Skeletal muscle tissue (tissue), 4 donors: ENCODE results near the gene PEX5L. TPM values are rescaled to one million over a fixed set of nuclear protein-coding genes. Genes with fewer than 3 reads are reported as not detected.
"Not testable (repeated sequence)": the region's sequence is repeated elsewhere in the genome, so short reads cannot be mapped to it uniquely, and the experiment has no call there.

Experiments used
- H3K27ac ChIP-seq: one replicate; pipeline ENCODE4 v1.7.0; 2013; ENCODE audit warnings: mild to moderate bottlenecking, low read depth, low read length, inconsistent platforms
- H3K27me3 ChIP-seq, 3 donors: one replicate each; pipeline ENCODE4 v1.7.0; 2013; ENCODE audit warnings: low read length in 3 of 3; ENCODE audit not compliant: control insufficient read depth in 3 of 3, insufficient read depth in 3 of 3
- H3K36me3 ChIP-seq, 3 donors: one replicate each; pipeline ENCODE4 v1.7.0; 2013; ENCODE audit warnings: low read length in 3 of 3; ENCODE audit not compliant: control insufficient read depth in 3 of 3, insufficient read depth in 3 of 3
- H3K4me1 ChIP-seq, 3 donors: one replicate each; pipeline ENCODE4 v1.7.0; 2013; ENCODE audit warnings: low read length in 3 of 3, mild to moderate bottlenecking in 3 of 3; ENCODE audit not compliant: control insufficient read depth in 3 of 3, insufficient read depth in 3 of 3
- H3K4me3 ChIP-seq, 3 donors: one replicate each; pipeline ENCODE4 v1.7.0; 2013; ENCODE audit warnings: low read length in 3 of 3
- H3K9ac ChIP-seq, 3 donors: one replicate each; pipeline ENCODE4 v1.7.0; 2013; ENCODE audit warnings: low read length in 3 of 3, mild to moderate bottlenecking in 3 of 3, moderate library complexity in 2 of 3, low read depth in 1 of 3
- H3K9me3 ChIP-seq, 3 donors: one replicate each; pipeline ENCODE4 v1.7.0; 2013; ENCODE audit warnings: low read length in 3 of 3; ENCODE audit not compliant: control insufficient read depth in 3 of 3
- total RNA-seq: library from RNA; depleted of rRNA; stranded (reverse); fragments of >200 nt; gene quantifications from one replicate; pipeline ENCODE4 v1.2.3, GENCODE V29; 2014
- donor health status: Osteomylitis.

The PEX5L gene
- total RNA-seq, 1 donor from 2014 or later, result not detected

DNA sequence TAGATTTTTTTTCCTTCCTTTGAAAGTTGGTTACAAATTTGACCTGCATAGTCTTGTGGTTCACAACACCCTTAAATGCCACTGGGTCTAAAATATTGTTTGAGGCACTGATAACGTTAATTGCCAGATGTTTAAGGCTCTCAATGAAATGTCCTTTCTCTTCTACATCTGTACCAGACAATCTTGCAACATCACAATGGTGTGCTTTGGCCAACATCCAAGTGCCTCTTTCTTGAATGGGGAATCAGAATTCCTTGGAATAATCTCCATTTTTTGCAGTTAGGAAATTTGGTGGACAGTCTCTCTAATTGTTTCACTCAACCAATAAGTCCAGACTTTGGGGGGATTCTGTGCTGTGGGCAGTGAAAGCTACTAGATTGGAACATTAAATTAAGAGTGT, 26.0 kb upstream of the PEX5L start:
- Histone ChIP-seq H3K9me3 (no peaks in the 10 kb centered on the region), H3K27ac (no peak overlapping the region), H3K36me3 (no peaks in the 10 kb centered on the region), H3K27me3 (no peaks in the 10 kb centered on the region), H3K4me3 (no peak overlapping the region), H3K4me1 (no peaks in the 10 kb centered on the region), H3K9ac (no peak overlapping the region)

GRCh38 chr3:180059356-180059755, 22.6 kb upstream of the PEX5L start:
- Histone ChIP-seq H3K36me3 (no peaks in the 10 kb centered on the region), H3K27me3 (no peaks in the 10 kb centered on the region), H3K9ac (no peak overlapping the region), H3K9me3 (no peaks in the 10 kb centered on the region), H3K4me1 (no peaks in the 10 kb centered on the region), H3K27ac (no peak overlapping the region), H3K4me3 (no peak overlapping the region)

- H3K4me1 ChIP-seq, result no peaks in the 10 kb centered on the region
- no peaks in the 10 kb centered on the region for H3K27me3 ChIP-seq
- H3K9me3 ChIP-seq, result no peaks in the 10 kb centered on the region
- no peaks in the 10 kb centered on the region for H3K36me3 ChIP-seq
- H3K4me3 ChIP-seq, result no peak overlapping the region
- H3K9ac ChIP-seq, result no peak overlapping the region
- no peak overlapping the region for H3K27ac ChIP-seq
These were observed 21.5 kb upstream of the PEX5L start for GRCh38 chr3:180058238-180058637.

- H3K9ac ChIP-seq, H3K27ac ChIP-seq, H3K36me3 ChIP-seq, H3K4me1 ChIP-seq, H3K4me3 ChIP-seq, H3K9me3 ChIP-seq, H3K27me3 ChIP-seq: not testable (repeated sequence)
These were observed 18.9 kb upstream of the PEX5L start for GRCh38 chr3:180055656-180056055.

DNA sequence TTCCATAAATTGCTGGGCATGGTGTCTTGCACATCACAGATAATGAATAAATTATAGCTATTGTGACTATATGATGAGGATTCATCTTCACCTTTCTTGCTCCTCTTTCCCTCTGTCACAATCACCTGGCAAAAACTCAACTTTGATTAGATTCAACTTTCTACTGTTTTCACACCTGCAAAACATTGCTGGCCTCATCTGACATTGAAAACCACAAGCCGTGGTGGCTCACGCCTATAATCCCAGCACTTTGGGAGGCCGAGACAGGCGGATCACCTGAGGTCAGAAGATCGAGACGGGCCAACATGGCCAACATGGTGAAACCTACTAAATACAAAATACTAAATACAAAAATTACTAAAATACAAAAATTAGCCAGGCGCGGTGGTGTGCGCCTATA, 12.7 kb upstream of the PEX5L start:
- H3K9me3 ChIP-seq, result no peaks in the 10 kb centered on the region
- H3K9ac ChIP-seq, result no peak overlapping the region
- no peaks in the 10 kb centered on the region for H3K4me1 ChIP-seq
- H3K27ac ChIP-seq, result no peak overlapping the region
- no peak overlapping the region for H3K4me3 ChIP-seq
- H3K36me3 ChIP-seq, result no peaks in the 10 kb centered on the region
- no peaks in the 10 kb centered on the region for H3K27me3 ChIP-seq

GRCh38 chr3:180048840-180049239, 12.1 kb upstream of the PEX5L start:
- Histone ChIP-seq H3K9ac (no peak overlapping the region), H3K9me3 (no peaks in the 10 kb centered on the region), H3K36me3 (no peaks in the 10 kb centered on the region), H3K4me1 (no peaks in the 10 kb centered on the region), H3K4me3 (no peak overlapping the region), H3K27me3 (no peaks in the 10 kb centered on the region), H3K27ac (no peak overlapping the region)

- Histone ChIP-seq H3K4me3 (no peak overlapping the region), H3K9me3 (no peaks in the 10 kb centered on the region), H3K27ac (no peak overlapping the region), H3K4me1 (no peaks in the 10 kb centered on the region), H3K9ac (no peak overlapping the region), H3K36me3 (no peaks in the 10 kb centered on the region), H3K27me3 (no peaks in the 10 kb centered on the region)
These were observed 11.4 kb upstream of the PEX5L start for GRCh38 chr3:180048103-180048502.

DNA sequence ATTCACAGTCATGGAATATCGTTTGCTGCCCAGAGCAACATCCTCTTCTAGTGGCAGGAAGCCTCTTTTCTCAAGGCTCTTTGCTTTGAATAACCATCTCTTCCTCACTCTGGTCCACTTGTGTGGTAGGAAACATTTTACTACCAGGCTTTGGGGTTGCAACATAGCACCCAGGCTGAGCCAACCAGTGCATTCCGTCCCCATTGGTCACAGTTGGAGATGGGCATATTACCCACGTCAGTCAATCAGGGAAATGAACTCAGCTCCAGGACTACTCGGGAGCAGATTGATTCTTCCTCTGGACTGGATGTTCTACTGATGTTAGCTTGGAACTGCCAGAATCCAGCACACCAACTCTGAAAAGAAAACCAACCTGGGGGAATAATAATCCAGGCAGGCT, 4.2 kb upstream of the PEX5L start:
- Histone ChIP-seq H3K4me1 (no peaks in the 10 kb centered on the region), H3K27ac (no peak overlapping the region), H3K27me3 (peaks cover 14 to 20% (median 18%) of the 10 kb centered on the region in 3 donors), H3K9me3 (no peaks in the 10 kb centered on the region), H3K36me3 (no peaks in the 10 kb centered on the region), H3K9ac (no peak overlapping the region), H3K4me3 (no peak overlapping the region)

- Histone ChIP-seq H3K9ac (no peak overlapping the region), H3K27ac (no peak overlapping the region), H3K27me3 (peaks cover 23 to 25% (median 24%) of the 10 kb centered on the region in 3 donors), H3K4me1 (no peaks in the 10 kb centered on the region), H3K4me3 (no peak overlapping the region), H3K36me3 (no peaks in the 10 kb centered on the region), H3K9me3 (no peaks in the 10 kb centered on the region)
These were observed 556 bp downstream of the PEX5L start for GRCh38 chr3:180036092-180036670.

GRCh38 chr3:180026997-180027396, 9.7 kb downstream of the PEX5L start:
- no peaks in the 10 kb centered on the region for H3K27me3 ChIP-seq

DNA sequence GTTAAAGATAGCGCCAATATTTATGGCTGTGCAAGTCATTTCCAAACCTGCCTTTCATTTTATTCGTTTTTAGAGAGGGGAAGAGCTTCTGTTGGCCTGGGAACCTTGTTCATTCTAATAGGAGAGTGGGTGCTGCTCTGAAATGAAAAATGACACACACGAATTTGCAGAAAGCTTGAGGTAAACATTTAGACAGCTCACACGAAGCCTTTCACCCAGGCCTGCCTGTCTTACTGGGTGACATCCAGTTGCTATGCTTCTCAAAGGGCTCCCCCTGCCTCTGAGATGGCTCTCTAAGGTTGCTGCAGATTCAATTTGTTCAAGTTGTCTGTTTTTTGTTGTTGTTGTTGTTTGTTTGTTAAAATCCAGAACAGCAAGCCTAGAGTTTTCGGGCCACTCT, 18.2 kb downstream of the PEX5L start:
- H3K4me3 ChIP-seq, result no peak overlapping the region
- no peak overlapping the region for H3K27ac ChIP-seq
- no peaks in the 10 kb centered on the region for H3K9me3 ChIP-seq
- no peaks in the 10 kb centered on the region for H3K27me3 ChIP-seq
- H3K36me3 ChIP-seq, result no peaks in the 10 kb centered on the region
- H3K4me1 ChIP-seq, result no peaks in the 10 kb centered on the region
- H3K9ac ChIP-seq, result no peak overlapping the region

More at GRCh38 chr3:180026997-180027396, 9.7 kb downstream of the PEX5L start:
- Histone ChIP-seq H3K4me1 (no peaks in the 10 kb centered on the region), H3K36me3 (no peaks in the 10 kb centered on the region), H3K9me3 (no peaks in the 10 kb centered on the region), H3K4me3 (no peak overlapping the region), H3K27ac (no peak overlapping the region), H3K9ac (no peak overlapping the region)
